ENCODE measurements around the gene PLXNA2.

The PLXNA2 gene

GRCh38 chr1:208175508-208175895, 68.7 kb downstream of the PLXNA2 start:
- no peak for ATAC-seq

GRCh38 chr1:208174731-208175507, 69.3 kb downstream of the PLXNA2 start:
- no peak for ATAC-seq

GRCh38 chr1:208174200-208174599, 70.0 kb downstream of the PLXNA2 start:
- ATAC-seq, result no peak

GRCh38 chr1:208173749-208174148, 70.4 kb downstream of the PLXNA2 start:
- ATAC-seq, result no peak

GRCh38 chr1:208172423-208173145, 71.6 kb downstream of the PLXNA2 start:
- no peak for ATAC-seq

GRCh38 chr1:208171616-208172422, 72.4 kb downstream of the PLXNA2 start:
- no peak for ATAC-seq

GRCh38 chr1:208170252-208170651, 73.9 kb downstream of the PLXNA2 start:
- ATAC-seq, result no peak

GRCh38 chr1:208169081-208169879, 74.9 kb downstream of the PLXNA2 start:
- ATAC-seq, result no peak

- no peak for ATAC-seq
These were observed 76.8 kb downstream of the PLXNA2 start for GRCh38 chr1:208167261-208167869.

- no peak for ATAC-seq
These were observed 77.6 kb downstream of the PLXNA2 start for GRCh38 chr1:208166340-208167138.

- no peak for ATAC-seq
These were observed 78.5 kb downstream of the PLXNA2 start for GRCh38 chr1:208165659-208166058.

GRCh38 chr1:208164609-208165008, 79.6 kb downstream of the PLXNA2 start:
- ATAC-seq, result no peak

- no peak for ATAC-seq
These were observed 80.6 kb downstream of the PLXNA2 start for GRCh38 chr1:208163539-208163938.

GRCh38 chr1:208162903-208163302, 81.3 kb downstream of the PLXNA2 start:
- ATAC-seq, result no peak

GRCh38 chr1:208161656-208162375, 82.4 kb downstream of the PLXNA2 start:
- no peak for ATAC-seq

- ATAC-seq, result no peak
These were observed 83.2 kb downstream of the PLXNA2 start for GRCh38 chr1:208161005-208161404.

- no peak for ATAC-seq
These were observed 83.8 kb downstream of the PLXNA2 start for GRCh38 chr1:208160259-208160819.

- ATAC-seq, result no peak
These were observed 84.5 kb downstream of the PLXNA2 start for GRCh38 chr1:208159555-208160258.
